Fibroblast of lung (primary cell): ENCODE measurements around the gene CD82.

ENCODE experiments used
- CTCF ChIP-seq, 2 donors: IDR thresholded peaks in 1 of 2; conservative IDR thresholded peaks in 1 of 2; 1 replicate in 1 of 2; 2 replicates in 1 of 2; pipeline ENCODE4 v1.5.1; 2011 to 2012; ENCODE audit warnings: low read length in 2 of 2, control low read depth in 1 of 2, inconsistent platforms in 1 of 2, low read depth in 1 of 2, mild to moderate bottlenecking in 1 of 2
- EZH2 ChIP-seq: IDR thresholded peaks from 2 replicates; pipeline ENCODE4 v1.5.1; 2012; ENCODE audit warnings: low read length, control low read depth, mild to moderate bottlenecking; ENCODE audit errors: missing control alignments

- no peak for TF ChIP-seq EZH2
- TF ChIP-seq CTCF (conservative IDR thresholded peaks at IDR 0.05 in 1 of 2, IDR thresholded peaks at IDR 0.05 in 1 of 2; ENCODE audit: low read depth in 1 of 2, low read length in 2 of 2): no peak
Measured at GRCh38 chr11:44537679-44538078, 27.8 kb upstream of the CD82 start.
